ENCODE measurements around the gene VASP.

- TF ChIP-seq, protein P1, sequence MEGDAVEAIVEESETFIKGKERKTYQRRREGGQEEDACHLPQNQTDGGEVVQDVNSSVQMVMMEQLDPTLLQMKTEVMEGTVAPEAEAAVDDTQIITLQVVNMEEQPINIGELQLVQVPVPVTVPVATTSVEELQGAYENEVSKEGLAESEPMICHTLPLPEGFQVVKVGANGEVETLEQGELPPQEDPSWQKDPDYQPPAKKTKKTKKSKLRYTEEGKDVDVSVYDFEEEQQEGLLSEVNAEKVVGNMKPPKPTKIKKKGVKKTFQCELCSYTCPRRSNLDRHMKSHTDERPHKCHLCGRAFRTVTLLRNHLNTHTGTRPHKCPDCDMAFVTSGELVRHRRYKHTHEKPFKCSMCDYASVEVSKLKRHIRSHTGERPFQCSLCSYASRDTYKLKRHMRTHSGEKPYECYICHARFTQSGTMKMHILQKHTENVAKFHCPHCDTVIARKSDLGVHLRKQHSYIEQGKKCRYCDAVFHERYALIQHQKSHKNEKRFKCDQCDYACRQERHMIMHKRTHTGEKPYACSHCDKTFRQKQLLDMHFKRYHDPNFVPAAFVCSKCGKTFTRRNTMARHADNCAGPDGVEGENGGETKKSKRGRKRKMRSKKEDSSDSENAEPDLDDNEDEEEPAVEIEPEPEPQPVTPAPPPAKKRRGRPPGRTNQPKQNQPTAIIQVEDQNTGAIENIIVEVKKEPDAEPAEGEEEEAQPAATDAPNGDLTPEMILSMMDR (conservative IDR thresholded peaks at IDR 0.05; ENCODE audit: low read depth, low read length): no peak
- TF ChIP-seq EZH2 (IDR thresholded peaks at IDR 0.05; ENCODE audit: borderline replicate concordance, low read depth, low read length, poor library complexity, severe bottlenecking): no peak
Observed at GRCh38 chr19:45547965-45548609, 40.8 kb downstream of the VASP start.

Data from A673 (cell line).